HL-60/S4 treated with phorbol 12-myristate 13-acetate at 8.2 ng/mL for 4 days and 3 days (cell line): Measurements from ENCODE around the gene XAGE5.
"Not testable (repeated sequence)": the region's sequence is repeated elsewhere in the genome, so short reads cannot be mapped to it uniquely, and the experiment has no call there.

Source experiments
- in situ Hi-C: fragments of 300-500 bp; cut with MboI; formaldehyde crosslinking; loops from 2 replicates; pipeline ENCODE4 v1.15.0; 2022; ENCODE audit warnings: low sequenced_read_pairs

XAGE5 gene, protein sequence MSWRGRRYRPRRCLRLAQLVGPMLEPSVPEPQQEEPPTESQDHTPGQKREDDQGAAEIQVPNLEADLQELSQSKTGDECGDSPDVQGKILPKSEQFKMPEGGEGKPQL

DNA sequence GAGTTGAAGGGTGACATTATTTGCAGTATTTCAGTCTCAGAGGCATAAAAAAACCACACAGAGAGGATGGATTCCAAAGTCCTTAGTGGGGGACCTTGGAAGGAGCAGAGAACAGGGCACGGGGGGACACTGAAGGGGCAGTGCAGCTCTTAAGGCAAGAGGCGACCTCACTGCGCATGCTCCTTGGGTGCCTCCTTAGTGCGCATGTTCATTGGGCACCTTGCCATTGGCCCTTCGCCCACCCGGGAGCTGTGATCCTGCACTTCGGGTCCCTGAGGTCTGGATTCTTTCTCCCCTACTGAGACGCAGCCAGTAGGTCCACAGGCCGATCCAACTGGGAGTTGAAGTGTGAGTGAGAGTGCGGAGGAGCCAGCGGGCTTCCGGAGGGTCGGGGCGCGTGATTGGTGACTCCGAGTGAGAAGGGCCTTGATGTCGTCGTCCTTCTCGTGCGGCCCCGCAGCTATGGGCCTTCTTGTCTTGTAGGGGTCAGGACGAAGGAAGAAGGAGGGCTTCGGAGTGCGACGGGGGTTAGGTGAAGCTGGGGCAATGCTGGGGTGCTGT is at the start of gene XAGE5:
XAGE5 (plus strand) TSS at position 223 of the 561 bp plus-strand sequence. CDS start 1,280 bp downstream, outside the sequence.
- in situ Hi-C loops = no loop called here

DNA sequence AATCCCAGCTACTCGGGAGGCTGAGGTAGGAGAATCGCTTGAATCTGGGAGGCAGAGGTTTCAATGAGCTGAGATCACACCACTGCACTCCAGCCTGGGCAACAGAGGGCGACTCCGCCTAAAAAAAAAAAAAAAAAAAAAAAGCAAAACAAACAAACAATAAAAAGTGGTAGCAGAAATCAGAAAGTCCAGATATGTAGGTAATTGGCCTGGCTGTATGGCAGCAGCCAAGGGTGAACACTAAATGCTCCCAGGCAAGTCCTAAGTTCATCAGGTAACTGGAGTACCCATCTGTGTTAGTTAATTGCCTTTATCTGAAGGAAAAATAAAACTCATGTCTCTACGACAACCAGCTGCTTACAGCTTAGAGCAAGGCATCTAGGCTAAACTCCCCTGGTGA is 45.1 kb upstream of the XAGE5 start:
- in situ Hi-C loops = not testable (repeated sequence)

DNA sequence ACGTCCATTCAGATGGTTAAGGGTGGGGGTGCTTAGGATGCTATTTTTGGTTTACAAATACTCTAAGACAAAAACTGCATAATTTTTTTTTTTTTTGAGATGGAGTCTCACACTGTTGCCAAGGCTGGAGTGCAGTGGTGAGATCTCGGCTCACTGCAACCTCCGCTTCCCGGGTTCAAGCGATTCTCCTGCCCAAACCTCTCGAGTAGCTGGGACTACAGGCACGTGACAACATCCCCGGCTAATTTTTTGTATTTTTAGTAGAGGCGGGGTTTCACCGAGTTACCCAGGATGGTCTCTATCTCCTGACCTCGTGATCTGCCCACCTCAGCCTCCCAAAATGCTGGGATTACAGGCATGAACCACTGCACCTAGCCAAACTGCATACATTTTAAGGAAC is 37.6 kb upstream of the XAGE5 start:
- in situ Hi-C loops = not testable (repeated sequence)

DNA sequence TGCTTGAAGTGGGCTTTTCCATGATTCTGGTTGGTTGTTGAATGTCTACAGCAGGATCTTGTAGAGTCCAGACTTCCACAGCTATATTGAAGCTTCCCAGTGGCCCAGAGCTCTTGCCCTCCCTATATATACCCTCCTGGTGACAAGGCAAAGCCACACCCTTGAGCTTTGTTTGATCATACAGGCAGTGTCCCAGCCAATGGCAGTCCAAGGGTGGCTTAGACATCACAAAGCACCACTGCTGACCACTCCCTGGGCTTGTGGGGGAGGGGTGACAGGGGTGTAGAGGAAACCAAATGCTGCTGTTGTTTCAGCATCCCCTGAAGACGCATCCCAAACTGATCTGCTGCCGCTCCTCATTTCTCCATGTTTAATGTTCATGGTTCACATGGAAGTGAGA is 13.8 kb upstream of the XAGE5 start, which contains the start of gene SPANXN5:
SPANXN5 (minus strand) TSS at position 101 of the 400 bp plus-strand sequence; CDS start at position 22, 79 bp downstream.
- in situ Hi-C loops = not testable (repeated sequence)

DNA sequence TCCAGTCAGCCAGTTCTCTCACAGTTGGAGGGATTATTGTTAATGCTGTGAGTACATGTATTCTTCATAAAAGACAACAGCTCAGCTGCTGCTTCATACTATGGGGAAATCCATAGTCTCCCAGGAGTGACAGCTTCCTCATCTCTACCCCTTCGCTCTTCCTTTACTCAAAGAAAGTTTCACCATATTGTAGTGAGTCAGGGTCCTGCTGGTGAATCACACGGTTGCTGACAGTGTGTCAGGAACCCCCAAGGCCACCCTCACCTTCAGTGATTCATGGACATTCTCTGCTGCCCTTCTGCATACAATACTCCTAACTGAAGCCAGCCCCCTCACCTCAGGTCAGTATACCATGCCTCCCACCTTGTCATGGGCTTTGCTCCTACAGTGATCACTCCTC is 6.2 kb upstream of the XAGE5 start:
- in situ Hi-C loops = not testable (repeated sequence)

DNA sequence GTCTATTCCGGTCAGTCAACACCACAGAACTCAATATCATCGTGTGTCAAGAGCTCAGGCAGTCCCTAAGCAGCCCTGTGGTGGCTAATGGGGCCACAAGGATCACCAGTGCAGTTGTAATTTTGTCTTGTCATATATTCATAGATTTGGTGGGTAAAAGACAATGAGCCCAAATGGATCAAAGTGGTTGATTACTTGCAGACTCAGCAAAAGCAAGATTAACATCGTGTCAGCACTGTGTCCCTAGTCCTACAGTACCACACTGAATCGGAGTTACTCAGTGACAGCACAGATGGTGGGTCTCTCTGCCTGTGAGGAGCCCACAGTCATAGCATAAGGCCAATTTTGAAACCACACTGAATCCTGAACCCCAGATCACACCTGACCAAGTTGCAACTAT is 8.7 kb downstream of the XAGE5 start:
- in situ Hi-C loops = no loop called here

DNA sequence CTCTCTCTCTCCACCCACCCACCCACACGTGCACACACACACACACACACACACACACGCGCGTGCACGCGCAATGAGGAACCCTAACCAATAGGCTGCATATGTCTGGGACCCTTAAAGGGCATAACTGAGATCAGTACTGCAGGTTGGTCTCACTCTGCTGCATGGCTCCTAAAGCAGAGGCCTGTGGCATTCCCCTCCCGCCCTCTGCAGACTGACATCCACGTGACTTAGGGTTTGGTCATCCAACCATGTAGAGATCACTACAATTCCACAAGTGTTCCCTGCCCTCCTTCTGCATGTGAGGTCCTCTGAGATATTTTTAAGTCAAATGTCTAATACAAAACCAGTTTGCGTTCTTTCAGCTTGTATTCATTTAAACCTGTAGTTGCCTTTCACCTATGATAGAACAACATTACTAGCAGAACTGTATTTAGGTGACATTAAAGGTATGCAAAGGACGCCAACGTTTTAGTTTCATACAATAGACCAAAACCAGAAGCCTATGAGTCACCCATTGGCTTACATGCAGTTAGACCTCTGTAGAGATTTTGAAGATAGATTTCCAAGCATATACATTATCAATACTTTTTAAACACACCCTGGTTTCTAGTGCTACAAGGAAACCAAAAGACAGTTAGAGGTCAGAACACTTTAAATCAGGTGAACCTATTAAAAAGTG is 10.1 kb downstream of the XAGE5 start:
- in situ Hi-C loops = no loop called here

DNA sequence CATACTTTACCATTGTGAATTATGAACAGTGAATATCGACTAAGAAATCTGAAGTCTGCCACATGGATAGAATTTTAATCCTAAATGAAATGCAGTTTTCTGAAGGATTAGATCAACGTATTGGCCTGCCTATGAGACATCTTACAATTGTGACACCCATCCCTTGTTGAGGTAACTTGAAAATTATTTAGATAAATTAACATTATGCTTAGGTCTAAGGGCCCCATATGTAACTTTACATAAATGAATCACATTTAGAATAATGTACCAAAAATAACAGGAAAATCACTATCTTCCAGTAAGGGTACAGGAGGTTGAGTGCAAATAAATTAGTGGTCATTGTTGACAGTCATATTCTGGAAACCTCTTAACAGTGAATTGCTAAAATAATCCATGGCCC is 13.5 kb downstream of the XAGE5 start:
- in situ Hi-C loops = no loop called here

DNA sequence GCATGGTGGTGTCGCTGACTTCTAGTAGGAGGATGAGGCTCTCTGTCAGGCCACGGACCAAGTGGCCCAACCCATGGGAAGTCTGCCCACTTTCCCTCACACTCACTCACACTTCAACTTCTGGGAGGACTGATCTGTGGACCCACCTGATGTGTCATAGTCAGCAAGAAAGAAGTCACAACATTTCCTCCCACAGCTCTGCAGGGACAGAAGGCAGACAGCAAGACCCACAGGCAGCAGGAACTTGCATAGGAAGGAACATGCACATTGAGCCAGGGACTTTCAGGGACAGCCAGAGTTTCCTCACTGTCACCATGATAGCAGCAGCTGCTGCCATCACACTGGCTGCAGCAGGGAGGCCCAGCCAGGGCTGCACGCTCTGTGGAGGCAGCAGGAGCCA is 19.5 kb downstream of the XAGE5 start:
- in situ Hi-C loops = no loop called here

DNA sequence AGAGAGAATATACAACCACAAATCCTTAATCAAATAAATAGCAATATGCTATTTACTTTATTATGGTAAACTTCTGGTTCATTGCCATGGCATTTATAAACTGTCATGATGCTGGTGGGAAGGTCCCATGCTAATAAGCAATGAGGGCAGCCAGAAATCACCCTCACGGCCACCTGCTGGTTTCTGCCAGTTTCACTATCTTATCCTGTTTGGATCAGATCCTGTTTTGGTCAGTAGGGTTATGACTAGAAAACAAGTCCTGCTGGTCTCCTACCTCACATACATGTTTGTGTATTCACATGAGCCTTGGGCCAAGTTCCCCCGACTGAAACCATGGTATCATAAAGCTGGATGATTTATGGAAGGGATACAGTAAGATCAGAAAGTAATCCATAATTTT is 28.1 kb downstream of the XAGE5 start:
- in situ Hi-C loops = no loop called here

DNA sequence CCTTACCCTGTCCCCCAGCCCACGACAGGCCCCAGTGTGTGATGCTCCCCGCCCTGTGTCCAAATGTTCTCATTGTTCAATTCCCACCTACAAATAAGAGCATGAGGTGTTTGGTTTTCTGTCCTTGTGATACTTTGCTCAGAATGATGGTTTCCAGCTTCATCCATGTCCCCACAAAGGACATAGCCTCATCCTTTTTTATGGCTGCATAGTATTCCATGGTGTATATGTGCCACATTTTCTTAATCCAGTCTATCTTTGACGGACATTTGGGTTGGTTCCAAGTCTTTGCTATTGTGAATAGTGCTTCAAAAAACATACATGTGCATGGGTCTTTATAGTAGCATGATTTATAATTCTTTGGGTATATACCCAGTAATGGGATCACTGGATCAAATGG is 32.5 kb downstream of the XAGE5 start:
- in situ Hi-C loops = not testable (repeated sequence)

DNA sequence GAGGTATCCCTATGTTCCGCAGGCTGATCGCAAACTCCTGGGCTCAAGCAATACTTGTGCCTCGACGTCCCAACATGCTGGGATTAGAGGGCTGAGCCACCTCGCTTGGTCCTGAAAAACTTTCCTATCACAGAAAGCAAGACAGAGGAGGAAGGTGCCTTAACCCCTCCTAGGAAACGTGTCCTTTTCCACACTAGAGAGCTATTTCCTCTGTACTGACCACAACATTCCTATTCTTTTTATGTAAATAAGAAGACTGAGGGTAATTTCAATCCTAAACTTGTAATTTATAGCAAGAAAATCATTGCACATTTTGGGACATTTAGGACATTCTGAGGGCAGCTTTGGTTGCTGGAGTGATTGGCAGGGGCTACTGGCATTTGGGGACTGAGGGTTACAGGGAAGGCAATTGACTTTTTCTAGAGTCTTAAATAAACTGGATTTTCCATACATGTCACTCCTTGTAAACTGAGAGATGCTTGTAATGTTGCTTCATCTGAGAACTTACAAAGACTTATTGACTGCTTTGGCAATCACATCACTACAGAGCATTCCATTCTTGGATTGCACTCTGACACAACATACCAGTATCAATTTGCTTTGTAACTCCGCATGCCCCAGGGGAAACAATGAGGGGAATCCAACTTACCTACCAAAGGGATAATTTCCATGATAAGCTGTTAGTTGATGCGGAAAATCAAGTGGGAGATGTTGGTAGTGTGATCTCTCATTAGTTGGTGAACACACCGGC is 41.2 kb downstream of the XAGE5 start:
- in situ Hi-C loops = no loop called here

DNA sequence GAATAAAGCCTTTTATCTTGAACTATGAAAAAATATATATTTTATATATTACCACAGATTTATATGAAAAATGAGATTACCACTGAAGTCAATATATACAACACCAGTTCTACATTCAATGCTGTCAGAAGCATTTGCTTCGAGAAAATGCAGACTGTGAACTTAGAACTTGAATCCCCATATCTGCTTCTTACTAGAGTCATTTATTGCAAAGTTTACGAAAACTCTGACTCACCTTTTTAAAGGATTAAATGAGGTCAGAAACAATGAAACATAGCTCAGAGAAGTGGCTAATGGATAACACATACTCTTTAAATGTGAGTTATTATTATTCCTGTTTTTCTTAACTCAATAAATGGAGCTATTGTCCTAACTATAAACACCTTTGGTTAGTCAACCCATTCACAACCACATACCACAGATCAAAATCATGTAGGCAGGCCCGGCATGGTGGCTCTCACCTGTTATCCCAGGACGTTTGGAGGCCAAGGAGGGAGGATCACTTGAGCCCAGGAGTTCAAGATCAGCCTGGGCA is 46.0 kb downstream of the XAGE5 start:
- in situ Hi-C loops = not testable (repeated sequence)

DNA sequence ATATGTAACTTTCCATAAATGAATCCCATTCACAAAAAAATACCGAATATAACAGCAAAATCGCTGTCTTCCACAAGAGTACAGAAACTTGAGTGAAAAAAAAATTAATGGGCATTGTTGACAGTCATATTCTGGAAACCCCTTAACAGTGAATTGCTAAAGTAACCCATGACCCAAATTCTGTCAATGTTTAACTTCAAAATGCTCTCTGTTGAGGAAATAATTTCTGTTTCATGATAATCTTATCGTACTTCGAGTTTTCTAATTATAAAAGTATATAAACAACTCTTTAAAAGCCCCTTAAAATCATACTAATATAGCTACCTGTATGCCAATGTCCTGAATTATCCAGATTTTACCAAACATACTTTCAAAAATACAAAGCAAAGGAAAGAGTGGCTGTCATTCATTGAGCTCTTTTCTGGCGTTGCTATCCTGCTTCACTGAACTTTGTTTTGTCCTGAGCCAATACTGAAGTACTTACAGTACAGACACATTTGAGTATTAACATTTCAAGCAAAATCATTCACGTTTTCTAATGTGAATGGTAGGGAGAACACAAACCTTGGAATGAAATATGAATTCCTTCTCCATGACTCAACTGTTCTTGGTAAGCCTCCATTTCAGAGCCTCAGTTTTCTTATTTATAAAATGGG is 54.4 kb downstream of the XAGE5 start:
- in situ Hi-C loops = no loop called here
